ENCODE data around the gene PPM1H. TPM values are rescaled to one million over a fixed set of nuclear protein-coding genes. Genes with fewer than 3 reads are reported as not detected.

PPM1H gene
- total and polyA plus RNA-seq, 10 of the 15 experiments (the other 5 are each of a cell fraction or from before 2014, with no cell fraction given) = 0.11 to 0.83 (median 0.49) TPM

DNA sequence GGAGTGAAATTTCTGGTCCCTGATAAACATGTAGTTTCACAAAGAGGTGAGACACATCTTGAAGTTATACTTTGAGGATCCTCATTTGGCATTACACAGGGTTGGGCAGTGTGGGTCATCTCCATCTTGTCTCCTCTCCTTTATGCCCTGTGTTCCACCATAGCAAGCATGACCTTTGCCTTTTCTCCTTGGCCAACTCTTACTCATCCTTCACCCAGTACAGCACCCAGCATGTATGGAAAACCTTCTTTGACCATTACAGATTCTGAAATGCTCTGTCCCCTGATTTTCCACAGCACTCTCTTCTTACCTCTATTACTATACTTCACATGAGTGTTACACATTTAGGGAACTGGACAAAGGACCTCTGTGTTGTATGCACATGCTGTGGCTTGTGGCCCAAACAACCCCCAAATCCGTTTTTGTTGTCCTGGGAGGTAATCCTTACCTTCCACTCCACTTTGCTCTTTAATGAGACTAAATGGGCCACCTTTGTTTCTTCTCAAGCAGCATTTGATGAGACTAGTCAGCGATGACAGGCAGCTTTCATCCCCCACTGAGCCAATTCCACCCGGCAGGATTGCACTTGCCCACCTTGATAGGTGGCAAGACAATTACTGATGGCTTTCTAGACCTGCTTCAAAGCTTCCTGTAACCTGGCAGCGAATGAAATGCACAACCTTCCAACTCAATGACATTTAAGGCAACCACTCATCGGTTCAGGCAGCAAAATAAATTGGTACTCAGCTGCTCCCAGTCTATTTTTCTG lies 304.8 kb downstream of the PPM1H start:
- Histone ChIP-seq H3K9ac (ENCODE audit: control insufficient read depth, insufficient read depth, low read length) (no peak overlapping the region), H3K9me3 (replicated peaks; ENCODE audit: control insufficient read depth, insufficient read depth, low read length) (no peaks in the 10 kb centered on the region), H3K79me2 (ENCODE audit: control insufficient read depth, insufficient read depth, low read length) (no peaks in the 10 kb centered on the region), H3K4me2 (ENCODE audit: control insufficient read depth, insufficient read depth) (no peak overlapping the region), H3K4me1 (ENCODE audit: control insufficient read depth, insufficient read depth, low read length) (peaks cover 3% of the 10 kb centered on the region), H3K27ac (ENCODE audit: control insufficient read depth, insufficient read depth) (no peak overlapping the region), H3K27me3 (replicated peaks in 1 of 2; ENCODE audit: control insufficient read depth in 2 of 2, insufficient read depth in 2 of 2, low read length in 1 of 2) (peaks cover 2 to 8% of the 10 kb centered on the region in 2 experiments), H4K20me1 (ENCODE audit: control insufficient read depth, insufficient read depth) (no peaks in the 10 kb centered on the region), H3K4me3 (no peak overlapping the region), H2AFZ (ENCODE audit: control insufficient read depth, low read depth, low read length) (no peak overlapping the region), H3K36me3 (ENCODE audit: control insufficient read depth in 2 of 2, insufficient read depth in 2 of 2, low read length in 1 of 2) (no peaks in the 10 kb centered on the region)
- ChIA-PET SMC1A (ENCODE audit: uncharacterized antibody, unreplicated experiment) (interaction anchor here (1.0 kb wide), 1 partner anchor 164 kb away, joined by 4 read pairs; no protein-coding TSS in a partner anchor), RAD21 (ENCODE audit: unreplicated experiment) (interaction anchor here (0.9 to 1.3 kb wide), 3 partner anchors 12 to 164 kb away, joined by 4 to 5 read pairs (median 4); no protein-coding TSS in a partner anchor), POLR2A (no interaction called here), CTCF (interaction anchor here (0.6 to 1.8 kb wide), 3 partner anchors 10 to 164 kb away, joined by 3 to 4 read pairs (median 3); no protein-coding TSS in a partner anchor)
- in situ Hi-C loops (cut with MboI) (no loop called here), intact Hi-C loops (cut with micrococcal nuclease; ENCODE audit: unreplicated experiment) (no loop called here)
- no peak for DNase-seq (ENCODE audit: low read depth, low spot score)
- no peak for ATAC-seq
- BruUV-seq (replicated peaks) = no TSS peak
- FAIRE-seq = no peak
- TF ChIP-seq HDAC6 (IDR thresholded peaks at IDR 0.05; ENCODE audit: unreplicated experiment) = no peak
- no peak for TF ChIP-seq BHLHE40 (IDR thresholded peaks at IDR 0.05; ENCODE audit: borderline replicate concordance in 1 of 2, low read depth in 2 of 2, low read length in 1 of 2)
- no peak for TF ChIP-seq NR2C1 (IDR thresholded peaks at IDR 0.05)
- TF ChIP-seq, protein P1, sequence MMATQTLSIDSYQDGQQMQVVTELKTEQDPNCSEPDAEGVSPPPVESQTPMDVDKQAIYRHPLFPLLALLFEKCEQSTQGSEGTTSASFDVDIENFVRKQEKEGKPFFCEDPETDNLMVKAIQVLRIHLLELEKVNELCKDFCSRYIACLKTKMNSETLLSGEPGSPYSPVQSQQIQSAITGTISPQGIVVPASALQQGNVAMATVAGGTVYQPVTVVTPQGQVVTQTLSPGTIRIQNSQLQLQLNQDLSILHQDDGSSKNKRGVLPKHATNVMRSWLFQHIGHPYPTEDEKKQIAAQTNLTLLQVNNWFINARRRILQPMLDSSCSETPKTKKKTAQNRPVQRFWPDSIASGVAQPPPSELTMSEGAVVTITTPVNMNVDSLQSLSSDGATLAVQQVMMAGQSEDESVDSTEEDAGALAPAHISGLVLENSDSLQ (IDR thresholded peaks at IDR 0.05) = no peak
- TF ChIP-seq LARP7 (IDR thresholded peaks at IDR 0.05) = no peak
- no peak for TF ChIP-seq RBBP5 (conservative IDR thresholded peaks at IDR 0.05)
- TF ChIP-seq JUNB (IDR thresholded peaks at IDR 0.05) = no peak
- TF ChIP-seq, protein P2, sequence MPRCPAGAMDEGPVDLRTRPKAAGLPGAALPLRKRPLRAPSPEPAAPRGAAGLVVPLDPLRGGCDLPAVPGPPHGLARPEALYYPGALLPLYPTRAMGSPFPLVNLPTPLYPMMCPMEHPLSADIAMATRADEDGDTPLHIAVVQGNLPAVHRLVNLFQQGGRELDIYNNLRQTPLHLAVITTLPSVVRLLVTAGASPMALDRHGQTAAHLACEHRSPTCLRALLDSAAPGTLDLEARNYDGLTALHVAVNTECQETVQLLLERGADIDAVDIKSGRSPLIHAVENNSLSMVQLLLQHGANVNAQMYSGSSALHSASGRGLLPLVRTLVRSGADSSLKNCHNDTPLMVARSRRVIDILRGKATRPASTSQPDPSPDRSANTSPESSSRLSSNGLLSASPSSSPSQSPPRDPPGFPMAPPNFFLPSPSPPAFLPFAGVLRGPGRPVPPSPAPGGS (IDR thresholded peaks at IDR 0.05; ENCODE audit: borderline replicate concordance, insufficient read depth, low read depth, low read length, poor library complexity, severe bottlenecking) = no peak
- TF ChIP-seq, protein P3, sequence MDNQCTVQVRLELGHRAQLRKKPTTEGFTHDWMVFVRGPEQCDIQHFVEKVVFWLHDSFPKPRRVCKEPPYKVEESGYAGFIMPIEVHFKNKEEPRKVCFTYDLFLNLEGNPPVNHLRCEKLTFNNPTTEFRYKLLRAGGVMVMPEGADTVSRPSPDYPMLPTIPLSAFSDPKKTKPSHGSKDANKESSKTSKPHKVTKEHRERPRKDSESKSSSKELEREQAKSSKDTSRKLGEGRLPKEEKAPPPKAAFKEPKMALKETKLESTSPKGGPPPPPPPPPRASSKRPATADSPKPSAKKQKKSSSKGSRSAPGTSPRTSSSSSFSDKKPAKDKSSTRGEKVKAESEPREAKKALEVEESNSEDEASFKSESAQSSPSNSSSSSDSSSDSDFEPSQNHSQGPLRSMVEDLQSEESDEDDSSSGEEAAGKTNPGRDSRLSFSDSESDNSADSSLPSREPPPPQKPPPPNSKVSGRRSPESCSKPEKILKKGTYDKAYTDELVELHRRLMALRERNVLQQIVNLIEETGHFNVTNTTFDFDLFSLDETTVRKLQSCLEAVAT (IDR thresholded peaks at IDR 0.05) = no peak
- no peak for TF ChIP-seq JUND (IDR thresholded peaks at IDR 0.05; ENCODE audit: low read depth, low read length)
- TF ChIP-seq TARDBP (IDR thresholded peaks at IDR 0.05; ENCODE audit: borderline replicate concordance) = no peak
- no peak for TF ChIP-seq ZBED1 (IDR thresholded peaks at IDR 0.05; ENCODE audit: borderline replicate concordance)
- TF ChIP-seq, protein P4, sequence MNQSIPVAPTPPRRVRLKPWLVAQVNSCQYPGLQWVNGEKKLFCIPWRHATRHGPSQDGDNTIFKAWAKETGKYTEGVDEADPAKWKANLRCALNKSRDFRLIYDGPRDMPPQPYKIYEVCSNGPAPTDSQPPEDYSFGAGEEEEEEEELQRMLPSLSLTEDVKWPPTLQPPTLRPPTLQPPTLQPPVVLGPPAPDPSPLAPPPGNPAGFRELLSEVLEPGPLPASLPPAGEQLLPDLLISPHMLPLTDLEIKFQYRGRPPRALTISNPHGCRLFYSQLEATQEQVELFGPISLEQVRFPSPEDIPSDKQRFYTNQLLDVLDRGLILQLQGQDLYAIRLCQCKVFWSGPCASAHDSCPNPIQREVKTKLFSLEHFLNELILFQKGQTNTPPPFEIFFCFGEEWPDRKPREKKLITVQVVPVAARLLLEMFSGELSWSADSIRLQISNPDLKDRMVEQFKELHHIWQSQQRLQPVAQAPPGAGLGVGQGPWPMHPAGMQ (IDR thresholded peaks at IDR 0.05; ENCODE audit: borderline replicate concordance) = no peak
- no peak for TF ChIP-seq HCFC1 (IDR thresholded peaks at IDR 0.05; ENCODE audit: low read length)
- TF ChIP-seq PML (IDR thresholded peaks at IDR 0.05; ENCODE audit: low read length) = no peak
- no peak for TF ChIP-seq PAX8 (IDR thresholded peaks at IDR 0.05)
- TF ChIP-seq ZNF217 (IDR thresholded peaks at IDR 0.05) = no peak
- TF ChIP-seq CEBPB (IDR thresholded peaks at IDR 0.05; ENCODE audit: borderline replicate concordance in 1 of 2, low read depth in 2 of 2, low read length in 2 of 2) = no peak
- no peak for TF ChIP-seq EP300 (IDR thresholded peaks at IDR 0.05; ENCODE audit: borderline replicate concordance in 1 of 2, control insufficient read depth in 1 of 2, low read depth in 2 of 2, low read length in 2 of 2)
- TF ChIP-seq RUNX3 (IDR thresholded peaks at IDR 0.05; ENCODE audit: low read length) = no peak
- WGBS (ENCODE audit: insufficient coverage, insufficient replicate concordance, low lambda C conversion rate, missing lambda C conversion rate) = 72% methylated on average over 5 of the region's 5 CpGs

Data from GM12878 (cell line).